Epithelial cell of esophagus (primary cell): ENCODE data around the gene NAA25.

Experiments
- DNase-seq: peaks from one replicate; pipeline ENCODE4 v3.0.0; 2010; ENCODE audit warnings: low read depth
- H3K4me3 ChIP-seq: 2 replicates; pipeline ENCODE4 v1.5.1; 2011; ENCODE audit warnings: mild to moderate bottlenecking, low read length, control low read depth
- CTCF ChIP-seq: IDR thresholded peaks from 2 replicates; pipeline ENCODE4 v1.5.1; 2011; ENCODE audit warnings: low read depth, mild to moderate bottlenecking, low read length, control low read depth, inconsistent platforms; ENCODE audit not compliant: insufficient read depth; ENCODE audit errors: missing control alignments

The NAA25 gene

GRCh38 chr12:111984820-111985219, 123.8 kb downstream of the NAA25 start:
- DNase-seq: no peak
- no peak for TF ChIP-seq CTCF
- no peak overlapping the region for H3K4me3 ChIP-seq

GRCh38 chr12:111981987-111982386, 126.6 kb downstream of the NAA25 start:
- no peak for TF ChIP-seq CTCF
- DNase-seq: no peak
- no peak overlapping the region for H3K4me3 ChIP-seq

- TF ChIP-seq CTCF: no peak
- no peak overlapping the region for H3K4me3 ChIP-seq
- no peak for DNase-seq
Measured at GRCh38 chr12:111980598-111980997, 128.0 kb downstream of the NAA25 start.

GRCh38 chr12:111978545-111978944, 130.0 kb downstream of the NAA25 start:
- DNase-seq: no peak
- H3K4me3 ChIP-seq: no peak overlapping the region
- no peak for TF ChIP-seq CTCF

- TF ChIP-seq CTCF: no peak
- no peak for DNase-seq
- H3K4me3 ChIP-seq: no peak overlapping the region
Measured at GRCh38 chr12:111976860-111977259, 131.7 kb downstream of the NAA25 start.
